Lung (tissue), 12 donors: ENCODE results near the gene TRAF2. TPM values are rescaled to one million over a fixed set of nuclear protein-coding genes. Genes with fewer than 3 reads are reported as not detected.

ENCODE experiments used
- ATAC-seq: fragments of 200-7000 bp; cut with Tn5 transposase; one replicate; pipeline ENCODE4 v1.9.1; 2020; ENCODE audit warnings: moderate number of reproducible peaks; ENCODE audit not compliant: insufficient read depth, low FRiP score
- DNase-seq, 3 donors: peaks; one replicate each; pipeline ENCODE4 v3.0.0-alpha.2; 2013 to 2017
- H3K27ac ChIP-seq, 2 donors: one replicate each; pipeline ENCODE4 v1.5.1; 2013; ENCODE audit warnings: mild to moderate bottlenecking in 2 of 2, moderate library complexity in 2 of 2, control low read depth in 1 of 2, inconsistent platforms in 1 of 2, low read depth in 1 of 2, low read length in 1 of 2
- H3K27me3 ChIP-seq, 3 donors: one replicate each; pipeline ENCODE4 v1.5.1; 2013; ENCODE audit warnings: low read length in 2 of 3; ENCODE audit not compliant: control insufficient read depth in 3 of 3, insufficient read depth in 3 of 3
- H3K36me3 ChIP-seq, 4 donors: one replicate each; pipeline ENCODE4 v1.5.1; 2013; ENCODE audit warnings: low read length in 4 of 4, mild to moderate bottlenecking in 1 of 4, moderate library complexity in 1 of 4; ENCODE audit not compliant: control insufficient read depth in 4 of 4, insufficient read depth in 4 of 4
- H3K4me1 ChIP-seq, 5 donors: one replicate each; pipeline ENCODE4 v1.5.1; 2013; ENCODE audit warnings: low read length in 5 of 5, mild to moderate bottlenecking in 2 of 5, moderate library complexity in 1 of 5; ENCODE audit not compliant: control insufficient read depth in 5 of 5, insufficient read depth in 5 of 5
- H3K4me3 ChIP-seq: one replicate; pipeline ENCODE4 v1.5.1; 2013; ENCODE audit warnings: mild to moderate bottlenecking, control low read depth, moderate library complexity
- H3K9ac ChIP-seq, 2 donors: one replicate each; pipeline ENCODE4 v1.5.1; 2013; ENCODE audit warnings: low read length in 2 of 2, control low read depth in 1 of 2; ENCODE audit not compliant: insufficient read depth in 1 of 2
- H3K9me3 ChIP-seq, 4 donors: one replicate each; pipeline ENCODE4 v1.5.1; 2013; ENCODE audit warnings: low read length in 3 of 4, mild to moderate bottlenecking in 1 of 4, moderate library complexity in 1 of 4; ENCODE audit not compliant: control insufficient read depth in 4 of 4, insufficient read depth in 3 of 4
- WGBS, 2 donors: extraction: QIAGEN DNeasy Blood & Tissue Kit; methylation state at CpG; one replicate each; pipeline ENCODE4 v1.1.7; 2013; 5-methylcytosine and 5-hydroxymethylcytosine counted together
- polyA plus RNA-seq, 2 donors: library from polyadenylated mRNA; stranded (reverse); fragments of 200-250 nt; gene quantifications; one replicate each; pipeline ENCODE4 v1.2.1, GENCODE V29; 2013
- total RNA-seq, 2 donors: library from RNA; depleted of rRNA in 1 of 2; stranded (reverse); fragments of >200 nt in 1 of 2; gene quantifications; one replicate each; pipeline ENCODE4 v1.2.1, GENCODE V29; 2014 to 2021
- TF ChIP-seq, protein P1 (sequence below): IDR thresholded peaks from 2 replicates; pipeline ENCODE4 v1.5.1; 2012; ENCODE audit warnings: mild to moderate bottlenecking; ENCODE audit errors: control extremely low read depth, extremely low read depth
- donor health status: control.
- donor health status: control.
- donor health status: Bipolar disorder and iron deficiency.
- donor health status: healthy.
- donor health status: DM: yes; HTN: yes; CAD: no.

TRAF2 gene
- total and polyA plus RNA-seq, 4 donors, result 11.3 to 19.1 (median 15.2) TPM

DNA sequence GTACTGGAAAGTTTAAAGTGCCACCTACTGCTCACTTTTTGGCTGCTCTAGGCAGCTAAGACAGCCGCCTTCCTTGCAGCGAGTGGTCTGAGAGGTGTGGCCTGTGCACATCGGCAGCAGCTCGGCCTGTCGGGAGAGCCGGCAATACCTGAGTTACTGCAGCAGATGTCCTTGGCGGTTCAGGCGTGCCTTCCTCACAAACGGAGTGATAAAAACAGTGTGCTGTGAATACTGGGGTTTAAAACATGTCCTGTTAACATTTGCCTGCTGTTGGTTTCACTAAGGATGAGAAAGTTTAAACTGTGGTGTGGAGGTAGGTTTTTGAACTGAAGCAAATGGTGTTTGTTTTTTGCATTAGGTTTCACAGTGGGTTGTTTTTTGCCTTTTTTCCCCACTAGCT is 12.9 kb downstream of the TRAF2 start:
- TF ChIP-seq, protein P1, sequence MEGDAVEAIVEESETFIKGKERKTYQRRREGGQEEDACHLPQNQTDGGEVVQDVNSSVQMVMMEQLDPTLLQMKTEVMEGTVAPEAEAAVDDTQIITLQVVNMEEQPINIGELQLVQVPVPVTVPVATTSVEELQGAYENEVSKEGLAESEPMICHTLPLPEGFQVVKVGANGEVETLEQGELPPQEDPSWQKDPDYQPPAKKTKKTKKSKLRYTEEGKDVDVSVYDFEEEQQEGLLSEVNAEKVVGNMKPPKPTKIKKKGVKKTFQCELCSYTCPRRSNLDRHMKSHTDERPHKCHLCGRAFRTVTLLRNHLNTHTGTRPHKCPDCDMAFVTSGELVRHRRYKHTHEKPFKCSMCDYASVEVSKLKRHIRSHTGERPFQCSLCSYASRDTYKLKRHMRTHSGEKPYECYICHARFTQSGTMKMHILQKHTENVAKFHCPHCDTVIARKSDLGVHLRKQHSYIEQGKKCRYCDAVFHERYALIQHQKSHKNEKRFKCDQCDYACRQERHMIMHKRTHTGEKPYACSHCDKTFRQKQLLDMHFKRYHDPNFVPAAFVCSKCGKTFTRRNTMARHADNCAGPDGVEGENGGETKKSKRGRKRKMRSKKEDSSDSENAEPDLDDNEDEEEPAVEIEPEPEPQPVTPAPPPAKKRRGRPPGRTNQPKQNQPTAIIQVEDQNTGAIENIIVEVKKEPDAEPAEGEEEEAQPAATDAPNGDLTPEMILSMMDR, result no peak
- ATAC-seq (no peak), DNase-seq (no peak)
- Histone ChIP-seq H3K9ac (no peak overlapping the region), H3K9me3 (no peaks in the 10 kb centered on the region), H3K4me1 (peaks cover 0 to 17% (median 3%) of the 10 kb centered on the region in 5 donors), H3K27me3 (no peaks in the 10 kb centered on the region), H3K36me3 (peaks cover 0 to 23% (median 10%) of the 10 kb centered on the region in 4 donors), H3K4me3 (no peak overlapping the region), H3K27ac (peak overlapping the region in 1 of 2 donors; percentile 8)
- WGBS, 2 donors, result 68 to 94% methylated on average over 9 of the region's 9 CpGs

DNA sequence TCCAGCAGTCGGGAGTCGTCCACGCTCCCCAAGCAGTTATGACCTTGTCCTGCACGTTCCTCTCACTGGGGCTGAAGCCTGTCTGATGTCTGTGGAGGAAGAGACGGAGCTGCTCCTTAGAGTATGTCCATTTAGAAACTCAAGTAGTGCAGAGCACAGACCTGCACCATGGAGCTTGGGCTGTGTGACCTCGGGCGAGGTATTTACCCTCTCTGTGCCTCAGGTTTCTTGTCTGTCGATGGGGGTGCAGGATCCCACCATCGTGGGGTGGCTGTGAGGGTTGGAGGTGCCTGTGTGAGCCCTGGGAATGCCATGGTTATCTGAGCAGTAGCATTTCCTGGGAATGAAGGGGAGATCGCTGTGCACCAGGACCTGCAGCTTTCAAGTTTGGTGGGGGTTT is 14.2 kb downstream of the TRAF2 start:
- no peak overlapping the region for H3K9ac ChIP-seq
- peaks cover 0 to 15% (median 8%) of the 10 kb centered on the region in 4 donors for H3K36me3 ChIP-seq
- H3K27me3 ChIP-seq, result no peaks in the 10 kb centered on the region
- ATAC-seq (no peak), DNase-seq (no peak)
- peaks cover 0 to 17% (median 3%) of the 10 kb centered on the region in 5 donors for H3K4me1 ChIP-seq
- TF ChIP-seq, protein P1, result no peak
- peak overlapping the region in 1 of 2 donors; percentile 94 for H3K27ac ChIP-seq
- 85% methylated on average over 10 of the region's 10 CpGs for WGBS, 2 donors
- no peak overlapping the region for H3K4me3 ChIP-seq
- no peaks in the 10 kb centered on the region for H3K9me3 ChIP-seq

DNA sequence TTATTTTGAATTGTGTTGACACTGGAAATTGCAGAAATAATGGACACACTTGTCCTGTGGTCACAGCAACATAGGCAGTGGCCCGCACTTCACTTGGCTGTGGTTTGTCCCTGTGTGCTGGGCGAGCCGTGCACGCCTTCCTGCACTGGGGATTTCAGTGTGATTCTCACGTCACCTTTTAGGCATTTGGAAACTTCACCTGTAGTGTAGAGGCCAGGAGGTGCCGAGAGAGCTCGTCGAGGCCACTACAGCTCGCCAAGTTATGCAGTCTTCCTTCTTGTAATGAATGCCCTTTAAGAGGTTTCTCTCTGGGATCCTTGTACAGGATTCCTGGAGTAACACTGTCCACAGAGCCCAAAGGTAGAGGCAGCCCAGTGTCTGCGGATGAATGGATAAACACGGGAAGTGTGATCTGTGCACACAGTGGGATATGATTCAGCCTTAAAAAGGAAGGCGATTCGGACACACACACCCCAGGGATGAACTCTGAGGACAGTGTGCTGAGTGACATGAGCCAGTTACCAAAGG is 14.7 kb downstream of the TRAF2 start:
- peak; percentile 71 for ATAC-seq
- no peak overlapping the region for H3K4me3 ChIP-seq
- no peaks in the 10 kb centered on the region for H3K27me3 ChIP-seq
- H3K27ac ChIP-seq, result peak overlapping the region; percentile 62 to 94
- no peaks in the 10 kb centered on the region for H3K9me3 ChIP-seq
- TF ChIP-seq, protein P1, result no peak
- 54 to 66% methylated on average over 13 of the region's 13 CpGs for WGBS, 2 donors
- H3K4me1 ChIP-seq, result peaks cover 0 to 17% (median 3%) of the 10 kb centered on the region in 5 donors
- H3K9ac ChIP-seq, result no peak overlapping the region
- peak; percentile 23 to 58 (median 48) for DNase-seq
- peaks cover 0 to 16% (median 8%) of the 10 kb centered on the region in 4 donors for H3K36me3 ChIP-seq
